HEK293 (cell line): Measurements from ENCODE around the gene FGD1.

Experiments used
- CTCF ChIA-PET: fragments of 350-600 bp; formaldehyde crosslinking; extraction: SDS; loops from one replicate; lab custom pipeline; 2021; ENCODE audit warnings: antibody characterized with exemption; lab: Yijun Ruan, JAX
- POLR2A ChIA-PET: fragments of 300-600 bp; formaldehyde crosslinking; extraction: SDS; loops from one replicate; lab custom pipeline; 2020; ENCODE audit warnings: antibody characterized with exemption, inconsistent platforms; lab: Yijun Ruan, JAX
- H3K27ac ChIP-seq: fragments of 200-500 bp; sonication (Bioruptor generic); 2 replicates; pipeline ENCODE4 v1.5.1; 2014; ENCODE audit warnings: low read depth, low read length, control low read depth, inconsistent platforms; ENCODE audit errors: extremely low read depth
- H3K36me3 ChIP-seq, 2 experiments: fragments of 200-500 bp in 1 of 2; sonication (Bioruptor generic) in 1 of 2; 1 replicate in 1 of 2; 2 replicates in 1 of 2; pipeline ENCODE4 v1.5.1; 2014 to 2017; ENCODE audit warnings: inconsistent platforms in 2 of 2, low read length in 2 of 2; ENCODE audit not compliant: control insufficient read depth in 2 of 2, insufficient read depth in 1 of 2
- H3K4me1 ChIP-seq: fragments of 200-500 bp; sonication (Bioruptor generic); 2 replicates; pipeline ENCODE4 v1.5.1; 2014; ENCODE audit warnings: mild to moderate bottlenecking, low read length, inconsistent platforms; ENCODE audit not compliant: control insufficient read depth, insufficient read depth
- H3K4me3 ChIP-seq: 2 replicates; pipeline ENCODE4 v1.5.1; 2011; ENCODE audit warnings: low read depth, mild to moderate bottlenecking, control low read depth, low read length, moderate library complexity
- H3K9me3 ChIP-seq: fragments of 200-500 bp; sonication (Bioruptor generic); 2 replicates; pipeline ENCODE4 v1.5.1; 2014; ENCODE audit warnings: low read depth, low read length, inconsistent platforms; ENCODE audit not compliant: control insufficient read depth, insufficient read depth
- AEBP2 ChIP-seq: fragments of 450-650 bp; formaldehyde crosslinking; IDR thresholded peaks from 2 replicates; pipeline ENCODE4 v1.5.1; 2016; ENCODE audit warnings: missing biosample characterization, missing genetic modification characterization, borderline replicate concordance
- EGR2 ChIP-seq: fragments of 450-650 bp; formaldehyde crosslinking; IDR thresholded peaks from 2 replicates; pipeline ENCODE4 v1.5.1; 2016; ENCODE audit warnings: low read depth, missing biosample characterization, missing genetic modification characterization
- HOXC10 ChIP-seq: sonication (generic); formaldehyde crosslinking; IDR thresholded peaks from 2 replicates; pipeline ENCODE4 v1.8.1; 2023; ENCODE audit warnings: mild to moderate bottlenecking, missing genetic modification reagents
- KLF1 ChIP-seq: fragments of 450-650 bp; formaldehyde crosslinking; IDR thresholded peaks from 2 replicates; pipeline ENCODE4 v1.5.1; 2016; ENCODE audit warnings: missing biosample characterization, missing genetic modification characterization
- PRDM1 ChIP-seq: fragments of 450-650 bp; formaldehyde crosslinking; IDR thresholded peaks from 2 replicates; pipeline ENCODE4; 2016; ENCODE audit warnings: missing biosample characterization, missing genetic modification characterization
- SCRT2 ChIP-seq: fragments of 450-650 bp; formaldehyde crosslinking; IDR thresholded peaks from 2 replicates; pipeline ENCODE4 v1.5.1; 2016; ENCODE audit warnings: missing biosample characterization, missing genetic modification characterization
- ZBTB17 ChIP-seq: fragments of 450-650 bp; formaldehyde crosslinking; IDR thresholded peaks from 2 replicates; pipeline ENCODE4 v1.5.1; 2016; ENCODE audit warnings: missing biosample characterization, missing genetic modification characterization
- ZBTB20 ChIP-seq: fragments of 450-650 bp; formaldehyde crosslinking; IDR thresholded peaks from 2 replicates; pipeline ENCODE4 v1.5.1; 2016; ENCODE audit warnings: missing biosample characterization, missing genetic modification characterization
- ZBTB26 ChIP-seq: fragments of 450-650 bp; formaldehyde crosslinking; optimal IDR thresholded peaks from 2 replicates; pipeline ENCODE3; 2016; ENCODE audit warnings: missing biosample characterization, mild to moderate bottlenecking, missing genetic modification characterization
- ZNF274 ChIP-seq, 2 experiments: fragments of 200-500 bp in 1 of 2; fragments of 450-650 bp in 1 of 2; sonication (Bioruptor generic) in 1 of 2; formaldehyde crosslinking in 1 of 2; IDR thresholded peaks; 2 replicates each; pipeline versions ENCODE4 v1.5.1 to v1.6.1; 2014 to 2016; ENCODE audit warnings: borderline replicate concordance in 1 of 2, inconsistent platforms in 1 of 2, low read length in 1 of 2, missing biosample characterization in 1 of 2, missing genetic modification characterization in 1 of 2
- ZNF341 ChIP-seq: fragments of 450-650 bp; formaldehyde crosslinking; IDR thresholded peaks from 2 replicates; pipeline ENCODE4; 2016; ENCODE audit warnings: low read depth, missing biosample characterization, missing genetic modification characterization
- ZNF510 ChIP-seq: fragments of 450-650 bp; formaldehyde crosslinking; IDR thresholded peaks from 2 replicates; pipeline ENCODE4 v1.5.1; 2018; ENCODE audit warnings: mild to moderate bottlenecking, missing genetic modification characterization, missing biosample characterization; ENCODE audit not compliant: insufficient replicate concordance
- ZNF529 ChIP-seq: fragments of 450-650 bp; formaldehyde crosslinking; IDR thresholded peaks from 2 replicates; pipeline ENCODE4 v1.5.1; 2017; ENCODE audit warnings: missing genetic modification characterization, missing biosample characterization; ENCODE audit not compliant: insufficient replicate concordance
- ZNF530 ChIP-seq: fragments of 450-650 bp; formaldehyde crosslinking; IDR thresholded peaks from 2 replicates; pipeline ENCODE4 v1.5.1; 2016; ENCODE audit warnings: low read depth, missing biosample characterization, missing genetic modification characterization
- ZNF571 ChIP-seq: fragments of 450-650 bp; formaldehyde crosslinking; IDR thresholded peaks from 2 replicates; pipeline ENCODE4 v1.5.0; 2017; ENCODE audit warnings: missing biosample characterization, missing genetic modification characterization
- ZNF660 ChIP-seq: fragments of 450-650 bp; IDR thresholded peaks from 2 replicates; pipeline ENCODE4 v1.5.1; 2018; ENCODE audit warnings: missing biosample characterization, mild to moderate bottlenecking, missing genetic modification characterization
- ZNF677 ChIP-seq: fragments of 450-650 bp; IDR thresholded peaks from 2 replicates; pipeline ENCODE4 v1.5.0; 2018; ENCODE audit warnings: missing biosample characterization, mild to moderate bottlenecking, missing genetic modification characterization, moderate library complexity
- ZNF792 ChIP-seq: fragments of 450-650 bp; formaldehyde crosslinking; IDR thresholded peaks from 2 replicates; pipeline ENCODE4 v1.5.1; 2016; ENCODE audit warnings: missing biosample characterization, missing genetic modification characterization
- TF ChIP-seq, protein P1 (sequence below): fragments of 450-650 bp; formaldehyde crosslinking; IDR thresholded peaks from 2 replicates; pipeline ENCODE4 v1.5.1; 2016; ENCODE audit warnings: missing biosample characterization, missing genetic modification characterization, borderline replicate concordance
- TF ChIP-seq, protein P2 (sequence below): fragments of 450-650 bp; formaldehyde crosslinking; IDR thresholded peaks from 2 replicates; pipeline ENCODE4 v1.5.1; 2016; ENCODE audit warnings: missing biosample characterization, missing genetic modification characterization

FGD1 gene

GRCh38 chrX:54482839-54483593 is 13.0 kb downstream of the FGD1 start (continued):
- TF ChIP-seq EGR2 (tag by site-specific recombination), result peak; percentile 37; the same call in 1 of the 2 replicates
- TF ChIP-seq ZNF571 (tag by site-specific recombination), result no peak
- TF ChIP-seq AEBP2 (tag by site-specific recombination), result no peak
- no peak for TF ChIP-seq KLF1
- TF ChIP-seq, protein P1, sequence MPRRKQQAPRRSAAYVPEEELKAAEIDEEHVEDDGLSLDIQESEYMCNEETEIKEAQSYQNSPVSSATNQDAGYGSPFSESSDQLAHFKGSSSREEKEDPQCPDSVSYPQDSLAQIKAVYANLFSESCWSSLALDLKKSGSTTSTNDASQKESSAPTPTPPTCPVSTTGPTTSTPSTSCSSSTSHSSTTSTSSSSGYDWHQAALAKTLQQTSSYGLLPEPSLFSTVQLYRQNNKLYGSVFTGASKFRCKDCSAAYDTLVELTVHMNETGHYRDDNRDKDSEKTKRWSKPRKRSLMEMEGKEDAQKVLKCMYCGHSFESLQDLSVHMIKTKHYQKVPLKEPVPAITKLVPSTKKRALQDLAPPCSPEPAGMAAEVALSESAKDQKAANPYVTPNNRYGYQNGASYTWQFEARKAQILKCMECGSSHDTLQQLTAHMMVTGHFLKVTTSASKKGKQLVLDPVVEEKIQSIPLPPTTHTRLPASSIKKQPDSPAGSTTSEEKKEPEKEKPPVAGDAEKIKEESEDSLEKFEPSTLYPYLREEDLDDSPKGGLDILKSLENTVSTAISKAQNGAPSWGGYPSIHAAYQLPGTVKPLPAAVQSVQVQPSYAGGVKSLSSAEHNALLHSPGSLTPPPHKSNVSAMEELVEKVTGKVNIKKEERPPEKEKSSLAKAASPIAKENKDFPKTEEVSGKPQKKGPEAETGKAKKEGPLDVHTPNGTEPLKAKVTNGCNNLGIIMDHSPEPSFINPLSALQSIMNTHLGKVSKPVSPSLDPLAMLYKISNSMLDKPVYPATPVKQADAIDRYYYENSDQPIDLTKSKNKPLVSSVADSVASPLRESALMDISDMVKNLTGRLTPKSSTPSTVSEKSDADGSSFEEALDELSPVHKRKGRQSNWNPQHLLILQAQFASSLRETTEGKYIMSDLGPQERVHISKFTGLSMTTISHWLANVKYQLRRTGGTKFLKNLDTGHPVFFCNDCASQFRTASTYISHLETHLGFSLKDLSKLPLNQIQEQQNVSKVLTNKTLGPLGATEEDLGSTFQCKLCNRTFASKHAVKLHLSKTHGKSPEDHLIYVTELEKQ (tag by site-specific recombination), result no peak
- no peak for TF ChIP-seq ZBTB17
- TF ChIP-seq SCRT2 (tag by site-specific recombination), result peak; percentile 21; the same call in 1 of the 2 replicates

DNA sequence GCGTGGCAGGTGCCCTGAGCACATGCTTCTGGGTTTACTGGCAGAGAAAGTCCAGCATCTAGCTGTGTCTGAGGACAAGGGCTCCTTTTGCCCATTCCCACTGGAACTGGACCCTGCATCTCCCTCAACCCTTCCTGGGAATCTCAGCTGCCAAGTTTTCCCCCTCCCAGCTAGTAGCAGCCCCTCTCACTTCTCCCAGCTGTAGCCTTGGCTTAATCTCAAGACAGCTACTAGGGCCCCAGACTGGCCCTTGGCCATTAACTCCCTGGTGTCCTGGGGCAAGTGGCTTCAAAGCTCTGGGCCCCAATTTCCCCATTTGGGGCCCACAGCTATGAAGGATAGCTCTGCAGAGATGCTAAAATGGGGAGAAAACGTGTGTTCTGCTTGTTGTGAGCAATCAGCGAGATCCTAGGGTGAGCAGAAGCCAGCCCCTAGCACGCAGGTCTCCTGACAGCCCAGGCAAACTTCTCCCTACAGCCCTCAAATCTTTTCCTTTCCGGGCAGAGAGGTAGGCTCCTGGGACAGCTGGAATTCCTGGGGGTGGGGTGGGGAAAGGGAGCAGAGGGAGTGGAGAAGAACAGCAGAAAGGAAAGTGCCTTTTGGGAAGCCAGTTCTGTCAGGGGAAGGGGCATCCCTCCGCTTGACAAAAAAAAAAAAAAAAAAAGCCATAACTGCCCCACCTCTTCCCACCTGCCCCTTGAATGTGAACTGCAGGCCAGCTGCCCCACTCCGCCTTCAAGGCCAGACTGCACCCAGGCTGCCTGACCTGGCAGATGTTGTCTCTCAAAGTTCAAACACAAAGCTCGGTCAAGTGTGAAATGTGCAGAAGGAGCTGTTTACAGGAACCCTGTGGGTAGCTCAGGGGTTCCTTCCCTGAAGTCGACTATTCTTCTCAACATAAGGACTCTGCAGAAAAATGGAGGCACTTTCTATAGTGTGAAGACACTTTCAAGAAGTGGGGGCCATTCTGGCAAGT is 16.6 kb downstream of the FGD1 start:
- peaks cover 8% of the 10 kb centered on the region; the same call in 1 of the 2 replicates for H3K4me1 ChIP-seq
- POLR2A ChIA-PET, result interaction anchor here (0.6 to 1.4 kb wide), 4 partner anchors 15 to 1284 kb away, joined by 3 to 5 read pairs (median 4); partner anchors contain the start of gene TSR2
- H3K9me3 ChIP-seq, result no peaks in the 10 kb centered on the region
- H3K4me3 ChIP-seq, result no peak overlapping the region
- H3K27ac ChIP-seq, result no peak overlapping the region
- no peaks in the 10 kb centered on the region; a peak in 1 of 3 replicates for H3K36me3 ChIP-seq
- CTCF ChIA-PET, result interaction anchor here (0.6 to 1.1 kb wide), 4 partner anchors 28 to 161 kb away, joined by 3 to 7 read pairs (median 3); partner anchors contain the start of gene TSR2
- no peak for TF ChIP-seq ZBTB26 (tag by site-specific recombination)
- TF ChIP-seq ZNF677 (tag by site-specific recombination), result no peak
- no peak for TF ChIP-seq ZNF792
- TF ChIP-seq ZNF341 (tag by site-specific recombination), result peak; percentile 97
- TF ChIP-seq HOXC10, result no peak
- TF ChIP-seq ZNF530, result no peak
- no peak for TF ChIP-seq ZNF510 (tag by site-specific recombination)
- TF ChIP-seq, protein P2, sequence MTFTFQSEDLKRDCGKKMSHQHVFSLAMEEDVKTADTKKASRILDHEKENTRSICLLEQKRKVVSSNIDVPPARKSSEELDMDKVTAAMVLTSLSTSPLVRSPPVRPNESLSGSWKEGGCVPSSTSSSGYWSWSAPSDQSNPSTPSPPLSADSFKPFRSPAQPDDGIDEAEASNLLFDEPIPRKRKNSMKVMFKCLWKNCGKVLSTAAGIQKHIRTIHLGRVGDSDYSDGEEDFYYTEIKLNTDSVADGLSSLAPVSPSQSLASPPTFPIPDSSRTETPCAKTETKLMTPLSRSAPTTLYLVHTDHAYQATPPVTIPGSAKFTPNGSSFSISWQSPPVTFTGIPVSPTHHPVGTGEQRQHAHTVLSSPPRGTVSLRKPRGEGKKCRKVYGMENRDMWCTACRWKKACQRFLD (tag by site-specific recombination), result no peak
- TF ChIP-seq ZNF529 (tag by site-specific recombination), result no peak
- TF ChIP-seq ZNF274 (IDR thresholded peaks at IDR 0.05; ENCODE audit: low read length), result no peak
- TF ChIP-seq ZNF274 (tag by site-specific recombination; IDR thresholded peaks at IDR 0.05; ENCODE audit: borderline replicate concordance), result no peak
- 0 out of 2 replicates have a peak, but pooled peaks have one; percentile 37 for TF ChIP-seq ZBTB20 (tag by site-specific recombination)
- TF ChIP-seq ZNF660 (tag by site-specific recombination), result no peak
- peak; percentile 16; the same call in 1 of the 2 replicates for TF ChIP-seq PRDM1 (tag by site-specific recombination)
- TF ChIP-seq, all 188 proteins: peak for 3
